ENCODE data around the gene FBL. TPM values are rescaled to one million over a fixed set of nuclear protein-coding genes. Genes with fewer than 3 reads are reported as not detected.
"Not testable (repeated sequence)": the region's sequence is repeated elsewhere in the genome, so short reads cannot be mapped to it uniquely, and the experiment has no call there.

FBL gene
- total RNA-seq, 2 experiments from 2014 or later: 779 to 780 TPM

DNA sequence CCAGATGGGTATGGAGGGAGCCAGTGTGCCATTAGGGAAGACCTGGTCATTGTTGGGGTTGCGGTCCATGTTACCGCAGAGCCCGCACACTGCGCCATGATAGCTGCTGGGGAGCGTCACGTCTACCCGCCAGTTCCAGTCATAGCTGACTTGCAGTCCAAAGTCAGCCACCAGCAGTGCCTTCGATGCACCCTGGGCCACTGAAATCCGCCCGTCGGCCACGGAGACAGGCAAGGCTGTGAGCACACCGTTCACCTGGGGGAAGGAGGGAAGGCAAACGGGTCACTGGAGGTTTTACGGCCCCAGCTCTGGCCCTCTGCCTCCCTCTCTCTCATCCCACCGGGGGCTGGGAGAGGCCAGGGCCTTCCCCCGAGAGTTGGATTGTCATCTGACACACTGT is 31.8 kb upstream of the FBL start:
- CTCF ChIA-PET, POLR2A ChIA-PET: not testable (repeated sequence)

GRCh38 chr19:39877488-39877887 is 31.3 kb upstream of the FBL start:
- POLR2A ChIA-PET, CTCF ChIA-PET: not testable (repeated sequence)

GRCh38 chr19:39876486-39876885 is 30.3 kb upstream of the FBL start:
- CTCF ChIA-PET, POLR2A ChIA-PET: not testable (repeated sequence)

DNA sequence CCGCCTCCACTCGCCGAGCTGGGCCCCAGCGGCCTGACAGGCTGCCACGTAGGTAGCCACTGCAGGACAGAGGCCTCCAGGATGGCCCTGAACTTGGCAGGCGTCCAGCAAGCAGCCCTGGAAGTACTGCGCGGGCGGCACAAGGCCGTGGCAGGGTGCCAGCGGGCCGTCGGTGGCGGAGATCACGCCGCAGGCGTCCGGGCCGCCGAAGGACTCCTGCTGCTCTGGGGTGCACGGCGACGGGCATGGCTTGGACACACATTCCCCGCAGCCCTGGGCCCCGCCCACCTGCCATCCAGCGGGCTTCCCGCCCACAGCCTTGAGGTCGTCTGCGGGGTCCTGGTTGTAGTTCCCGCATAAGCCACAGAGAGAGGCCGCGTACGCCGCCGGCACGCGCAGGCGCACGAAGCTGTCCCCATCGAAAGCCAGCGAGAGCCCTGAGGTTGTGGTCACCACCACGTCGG is 29.3 kb upstream of the FBL start:
- CTCF ChIA-PET, POLR2A ChIA-PET: not testable (repeated sequence)

DNA sequence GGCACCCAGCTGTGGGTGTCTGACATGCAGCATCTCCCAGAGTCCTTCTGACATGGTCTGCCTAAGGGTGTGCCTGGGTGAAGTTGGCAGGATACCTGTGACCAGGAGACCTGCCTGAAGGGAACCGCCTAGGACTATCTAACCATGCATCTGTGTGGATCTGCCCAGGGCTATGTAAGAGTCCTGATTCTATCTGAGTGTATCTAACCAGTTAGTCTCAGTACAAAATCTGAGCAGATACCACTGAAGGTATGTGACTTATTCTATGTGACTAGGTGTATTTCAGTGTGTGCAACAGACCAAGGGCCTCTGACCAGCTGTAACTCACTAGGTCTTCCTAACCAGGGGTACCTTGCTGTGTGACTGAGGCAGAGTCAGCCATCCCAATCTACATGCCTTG is 28.2 kb upstream of the FBL start:
- ChIA-PET POLR2A (no interaction called here), CTCF (no interaction called here)

GRCh38 chr19:39873385-39873784 is 27.2 kb upstream of the FBL start:
- POLR2A ChIA-PET: no interaction called here
- CTCF ChIA-PET: no interaction called here

DNA sequence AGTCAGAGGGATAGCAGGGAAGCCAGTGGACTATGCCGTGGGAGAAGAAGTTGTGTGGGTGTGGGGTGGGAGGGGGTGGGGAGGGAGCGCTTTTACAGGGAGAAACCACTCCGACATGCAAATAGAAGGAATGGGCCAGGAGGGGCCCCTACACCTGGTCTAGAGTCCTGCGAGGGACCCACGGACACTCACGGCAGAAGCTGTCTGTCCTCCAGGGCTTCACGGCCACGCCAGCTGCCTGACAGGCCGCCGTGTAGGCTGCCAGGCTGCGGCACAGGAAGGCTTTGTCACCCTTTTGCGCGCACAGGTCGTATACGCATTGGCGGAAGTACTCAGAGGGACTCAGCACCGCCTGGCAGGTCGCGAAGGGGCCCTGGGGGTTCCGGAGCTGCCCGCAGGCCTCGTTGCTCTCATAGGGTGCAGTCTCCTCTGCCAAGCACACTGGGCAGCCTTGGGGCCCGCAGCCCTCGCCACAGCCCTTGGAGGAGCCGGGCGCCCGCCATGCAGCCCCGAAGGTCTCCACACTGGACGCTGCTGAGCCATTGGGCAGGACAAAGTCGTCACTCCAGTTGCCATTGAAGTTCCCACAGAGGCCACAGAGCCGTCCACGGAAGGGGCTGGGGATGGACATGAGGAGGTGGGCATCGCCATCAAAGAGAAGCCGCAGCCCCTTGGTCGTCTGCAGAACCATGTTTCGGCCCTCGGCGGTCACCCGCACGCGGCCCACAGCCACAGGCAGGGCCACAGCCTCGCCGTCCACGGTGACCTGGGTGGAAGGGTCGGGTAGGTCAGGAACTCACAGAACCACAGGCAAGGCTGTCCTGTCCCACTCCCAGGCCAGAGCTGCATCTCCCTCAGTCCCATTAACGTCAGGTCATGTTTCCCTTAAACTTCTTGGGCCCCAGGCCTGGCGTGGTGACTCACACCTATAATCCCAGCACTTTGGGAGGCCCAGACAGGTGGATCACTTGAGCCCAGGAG is 26.0 kb upstream of the FBL start:
- ChIA-PET CTCF (no interaction called here), POLR2A (no interaction called here)

DNA sequence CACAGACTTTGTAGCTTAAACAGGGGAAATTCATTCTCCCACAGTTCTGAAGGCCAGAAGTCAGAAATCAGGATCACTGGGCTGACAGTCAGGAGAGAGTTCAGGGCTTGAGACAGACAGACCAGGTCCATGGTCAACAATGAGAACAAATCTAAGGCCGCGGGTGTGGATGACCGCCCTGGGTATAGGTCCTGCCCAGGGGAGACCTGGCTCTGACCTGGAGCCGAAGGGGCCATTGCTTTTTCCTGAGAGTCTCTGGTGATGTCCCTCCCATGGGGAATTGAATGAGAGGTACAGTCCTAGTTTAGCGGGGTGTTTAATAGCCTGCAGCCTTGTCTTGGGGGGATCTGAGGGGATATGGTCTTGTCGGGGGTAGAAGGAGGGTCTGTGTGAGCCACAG is 25.2 kb upstream of the FBL start:
- ChIA-PET CTCF (no interaction called here), POLR2A (no interaction called here)

GRCh38 chr19:39870171-39870971 is 24.2 kb upstream of the FBL start:
- ChIA-PET POLR2A (no interaction called here), CTCF (no interaction called here)

- CTCF ChIA-PET: no interaction called here
- POLR2A ChIA-PET: no interaction called here
Observed at GRCh38 chr19:39867952-39868351, 21.8 kb upstream of the FBL start.

GRCh38 chr19:39867133-39867532 is 21.0 kb upstream of the FBL start:
- CTCF ChIA-PET: no interaction called here
- POLR2A ChIA-PET: no interaction called here

DNA sequence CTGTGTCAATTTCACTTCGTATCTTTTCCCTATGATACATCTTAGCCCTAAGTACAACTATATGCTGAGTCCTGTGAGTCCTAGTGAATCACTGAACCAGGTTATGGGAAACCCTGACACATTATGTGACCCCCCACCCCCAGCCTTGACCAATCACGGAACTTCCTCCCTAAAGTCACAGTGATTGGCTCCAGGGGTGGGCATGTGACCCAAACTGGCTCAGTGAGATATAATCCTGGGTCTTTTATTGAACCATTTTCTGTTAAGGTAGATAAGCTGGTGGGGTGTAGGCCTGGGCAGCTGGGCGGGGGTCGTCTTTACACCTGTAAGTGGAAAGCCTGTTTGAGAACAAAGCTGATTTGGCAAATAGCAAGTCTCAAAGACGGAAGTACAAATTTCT is 19.8 kb upstream of the FBL start:
- POLR2A ChIA-PET: no interaction called here
- CTCF ChIA-PET: no interaction called here

GRCh38 chr19:39865186-39865585 is 19.0 kb upstream of the FBL start:
- ChIA-PET POLR2A (no interaction called here), CTCF (interaction anchor here (0.7 kb wide), 1 partner anchor 106 kb away, joined by 4 read pairs; the partner anchor contains the start of gene PSMC4)

DNA sequence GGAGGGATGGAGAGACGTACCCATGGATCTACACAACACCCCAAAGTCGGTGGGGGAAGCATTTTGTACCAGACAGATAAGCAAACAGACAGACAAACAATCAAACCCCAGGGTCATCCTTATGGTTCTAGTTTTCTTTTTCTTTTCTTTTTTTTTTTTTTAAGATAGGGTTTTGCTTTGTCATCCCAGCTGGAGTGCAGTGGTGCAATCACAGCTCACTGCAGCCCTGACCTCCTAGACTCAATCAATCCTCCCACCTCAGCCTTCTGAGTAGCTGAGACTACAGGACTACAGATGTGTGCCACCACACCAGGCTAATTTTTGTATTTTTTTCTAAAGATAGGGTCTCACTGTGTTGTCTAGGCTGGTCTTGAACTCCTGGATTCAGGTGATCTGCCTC is 17.9 kb upstream of the FBL start:
- ChIA-PET POLR2A (no interaction called here), CTCF (no interaction called here)

DNA sequence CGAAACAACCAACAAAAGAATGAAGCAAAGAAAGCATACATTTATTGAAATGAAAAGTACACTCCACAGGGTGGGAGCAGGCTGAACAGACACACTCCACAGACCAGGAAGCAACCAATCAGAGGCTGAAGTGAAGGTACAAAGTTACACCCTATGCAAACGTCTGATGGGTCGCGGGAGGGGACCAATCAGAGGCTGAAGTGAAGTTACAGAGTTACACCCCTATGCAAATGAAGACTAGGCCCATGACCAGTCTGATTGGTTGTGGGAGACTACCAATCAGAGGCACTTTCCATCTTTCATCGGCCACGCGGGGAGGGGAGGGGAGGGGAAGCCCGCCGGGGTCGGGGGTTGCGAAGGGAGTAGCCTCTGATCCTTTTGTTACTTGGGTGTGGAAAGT is 12.4 kb upstream of the FBL start:
- CTCF ChIA-PET: no interaction called here
- POLR2A ChIA-PET: no interaction called here

DNA sequence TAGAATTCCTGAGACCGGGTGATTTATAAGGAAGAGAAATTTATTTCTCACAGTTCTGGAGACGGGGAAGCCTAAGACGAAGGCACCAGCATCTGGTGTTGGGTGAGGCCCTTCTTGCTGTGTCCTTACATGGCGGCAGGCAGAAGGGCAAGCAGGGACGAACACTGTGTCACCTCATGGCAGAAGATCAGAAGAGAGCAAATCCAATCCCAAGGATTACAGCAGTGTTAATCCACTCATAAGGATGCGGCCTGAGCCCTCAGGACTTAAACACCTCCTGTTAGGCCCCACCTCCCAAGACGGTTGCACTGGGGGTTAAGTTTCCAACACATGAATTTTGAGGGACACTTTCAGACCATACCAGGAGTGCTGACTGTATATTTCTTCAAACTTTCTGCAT is 6.7 kb upstream of the FBL start:
- ChIA-PET POLR2A (no interaction called here), CTCF (no interaction called here)

GRCh38 chr19:39850892-39851291 is 4.7 kb upstream of the FBL start:
- CTCF ChIA-PET: interaction anchor here (1.4 kb wide), 1 partner anchor 58 kb away, joined by 4 read pairs; no protein-coding TSS in a partner anchor
- POLR2A ChIA-PET: no interaction called here

- ChIA-PET POLR2A (no interaction called here), CTCF (no interaction called here)
Observed at GRCh38 chr19:39848392-39848791, 2.2 kb upstream of the FBL start.

DNA sequence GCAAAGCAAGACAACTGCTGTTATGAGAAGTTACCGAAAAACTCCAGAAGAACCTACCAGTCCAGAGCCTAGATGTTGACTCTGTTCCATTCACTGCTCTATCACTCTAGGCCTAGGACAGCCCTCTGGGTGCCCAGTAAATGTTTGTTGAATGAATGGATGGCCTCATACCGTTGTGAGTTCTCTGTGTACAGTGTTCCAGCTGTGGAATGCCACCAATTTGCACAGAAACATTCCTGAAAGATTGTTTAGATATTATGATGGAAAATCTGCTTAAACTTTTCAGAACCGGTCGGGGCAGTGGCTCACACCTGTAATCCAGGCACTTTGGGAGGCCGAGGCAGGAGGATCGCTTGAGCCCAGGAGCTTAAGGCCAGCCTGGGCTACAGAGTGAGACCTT is 1.3 kb upstream of the FBL start:
- CTCF ChIA-PET: interaction anchor here (4.2 kb wide), 1 partner anchor 123 kb away, joined by 18 read pairs; the partner anchor contains the start of gene PSMC4

GRCh38 chr19:39846678-39847486 is 703 bp upstream of the FBL start:
- CTCF ChIA-PET: interaction anchor here (0.8 to 4.2 kb wide), 3 partner anchors 13 to 123 kb away, joined by 3 to 18 read pairs (median 6); partner anchors contain the start of genes DYRK1B and PSMC4
- POLR2A ChIA-PET: interaction anchor here (0.6 to 3.2 kb wide), 6 partner anchors 10 to 411 kb away, joined by 3 to 12 read pairs (median 4); partner anchors contain the start of genes DYRK1B, PSMC4 and RPS16

More for the DNA sequence above, 1.3 kb upstream of the FBL start:
- POLR2A ChIA-PET: no interaction called here
